K562 (cell line): Measurements from ENCODE around the gene AGO3. TPM values are rescaled to one million over a fixed set of nuclear protein-coding genes. Genes with fewer than 3 reads are reported as not detected.

ENCODE experiments used
- BCLAF1 ChIP-seq, 2 experiments: fragments of 450-650 bp in 1 of 2; IDR thresholded peaks; 2 replicates each; pipeline ENCODE4 v1.6.1; 2011 to 2017; ENCODE audit warnings: low read depth in 2 of 2, antibody characterized with exemption in 1 of 2, borderline replicate concordance in 1 of 2, low read length in 1 of 2, mild to moderate bottlenecking in 1 of 2, mixed read lengths in 1 of 2; ENCODE audit not compliant: control insufficient read depth in 1 of 2
- BRD4 ChIP-seq: fragments of 200-600 bp; sonication (generic); IDR thresholded peaks from 2 replicates; pipeline ENCODE4 v1.6.1; 2017; ENCODE audit warnings: inconsistent platforms
- BRD9 ChIP-seq: fragments of 450-650 bp; IDR thresholded peaks from 2 replicates; pipeline ENCODE4 v1.6.1; 2018; ENCODE audit warnings: low read depth; ENCODE audit not compliant: partially characterized antibody
- CHD4 ChIP-seq: fragments of 200-600 bp; sonication (generic); IDR thresholded peaks from 3 replicates; pipeline ENCODE4 v1.6.1; 2012; ENCODE audit warnings: low read depth, mild to moderate bottlenecking, mixed read lengths, low read length, inconsistent platforms; ENCODE audit not compliant: insufficient read depth, insufficient replicate concordance, poor library complexity, severe bottlenecking
- MLX ChIP-seq, 2 experiments: fragments of 450-650 bp in 1 of 2; sonication (generic) in 1 of 2; formaldehyde crosslinking; conservative IDR thresholded peaks; 2 replicates each; pipeline versions ENCODE4 v1.4.0 to v1.8.1; 2020 to 2022; ENCODE audit warnings: mild to moderate bottlenecking in 1 of 2, missing genetic modification reagents in 1 of 2
- MYBL2 ChIP-seq, 2 experiments: fragments of 450-650 bp in 1 of 2; sonication (generic) in 1 of 2; formaldehyde crosslinking in 1 of 2; IDR thresholded peaks; 2 replicates each; pipeline versions ENCODE4 v1.6.1 to v1.8.1; 2017 to 2022; ENCODE audit warnings: borderline replicate concordance in 1 of 2, inconsistent platforms in 1 of 2, low read depth in 1 of 2, mild to moderate bottlenecking in 1 of 2, missing genetic modification reagents in 1 of 2, moderate library complexity in 1 of 2
- POLR2A ChIP-seq: fragments of 450-650 bp; conservative IDR thresholded peaks from 2 replicates; pipeline ENCODE4 v1.6.1; 2016
- RBM22 ChIP-seq: fragments of 200-400 bp; formaldehyde crosslinking; IDR thresholded peaks from 2 replicates; pipeline ENCODE4 v1.6.1; 2018; ENCODE audit warnings: low read length, low read depth; ENCODE audit not compliant: poor library complexity, severe bottlenecking
- RBM25 ChIP-seq: fragments of 200-400 bp; formaldehyde crosslinking; IDR thresholded peaks from 2 replicates; pipeline ENCODE4 v1.6.1; 2018; ENCODE audit warnings: low read length, low read depth, moderate library complexity; ENCODE audit not compliant: severe bottlenecking
- RNF2 ChIP-seq: sonication (generic); IDR thresholded peaks from 2 replicates; pipeline ENCODE4 v1.6.1; 2016
- THRA ChIP-seq: fragments of 450-650 bp; IDR thresholded peaks from 2 replicates; pipeline ENCODE4 v1.6.1; 2017; ENCODE audit warnings: mild to moderate bottlenecking, moderate library complexity
- VEZF1 ChIP-seq: fragments of 200-800 bp; sonication (Bioruptor generic); IDR thresholded peaks from 2 replicates; pipeline ENCODE4 v1.6.1; 2017; ENCODE audit warnings: missing genetic modification characterization, missing compliant biosample characterization
- ZNF609 ChIP-seq: sonication (generic); formaldehyde crosslinking; IDR thresholded peaks from 2 replicates; pipeline ENCODE4 v1.8.1; 2023; ENCODE audit warnings: missing genetic modification reagents, mild to moderate bottlenecking, borderline replicate concordance
- polyA plus RNA-seq, 8 experiments: library from polyadenylated mRNA; depleted of rRNA in 4 of 8; stranded (reverse) in 5 of 8; unstranded in 3 of 8; fragments of >200 nt; fragmentation: Nextera tagmentation in 2 of 8; fragmentation: Illumina TruSeq in 1 of 8; extraction: Ambion mirVana in 2 of 8; extraction: Trizol in 1 of 8; gene quantifications; 2 replicates each; pipeline versions ENCODE4 v1.2.1 to v1.2.3, GENCODE V29; 2011 to 2014; ENCODE audit warnings: inconsistent platforms in 1 of 8, missing spikeins in 1 of 8
- total RNA-seq, 7 experiments: library from RNA; depleted of rRNA in 6 of 7; stranded (reverse); fragments of >200 nt in 6 of 7; fragmentation: Illumina TruSeq in 2 of 7; extraction: Trizol in 2 of 7; gene quantifications; 2 replicates each; pipeline versions ENCODE4 v1.2.1 to v1.2.3, GENCODE V29; 2011 to 2021; ENCODE audit warnings: low replicate concordance in 1 of 7

Gene AGO3
- total and polyA plus RNA-seq, 9 of the 15 experiments (the other 6 are each of a cell fraction or from before 2014, with no cell fraction given), result 4.5 to 41.5 (median 22.7) TPM

GRCh38 chr1:35929730-35930592, 944 bp upstream of the AGO3 start (continued):
- TF ChIP-seq MYBL2 (IDR thresholded peaks at IDR 0.05; ENCODE audit: low read depth) (no peak), MYBL2 (CRISPR knock-in tag; IDR thresholded peaks at IDR 0.05; ENCODE audit: borderline replicate concordance) (no peak), RBM25 (peak; percentile 19), RNF2 (no peak), RBM22 (no peak), ZNF609 (CRISPR knock-in tag) (no peak), BRD9 (no peak), BCLAF1 (IDR thresholded peaks at IDR 0.05; ENCODE audit: borderline replicate concordance in 1 of 2, control insufficient read depth in 1 of 2, low read depth in 2 of 2, low read length in 1 of 2) (0 out of 4 replicates have a peak, but pooled peaks of 1 of the 2 experiments have one; percentile 9), POLR2A (peak; percentile 54; the same call in 1 of the 2 replicates), CHD4 (no peak), THRA (no peak), MLX (CRISPR knock-in tag; conservative IDR thresholded peaks at IDR 0.05) (no peak), VEZF1 (CRISPR knock-in tag) (no peak), BRD4 (no peak)
